HG03025 (cell line): ENCODE data around the gene HOXD12.
A peak's percentile ranks its signal among the peaks of the same experiment; 100 is the strongest.

Source experiments
- ATAC-seq: cut with Tn5 transposase; IDR thresholded peaks from one replicate; pipeline ENCODE4 v1.9.1; 2021; ENCODE audit warnings: mild to moderate bottlenecking, moderate library complexity; ENCODE audit not compliant: unreplicated experiment, low FRiP score

HOXD12 gene

GRCh38 chr2:176129813-176130146 lies 30.2 kb downstream of the HOXD12 start:
- no peak for ATAC-seq

GRCh38 chr2:176130147-176130956 lies 30.8 kb downstream of the HOXD12 start:
- no peak for ATAC-seq

- no peak for ATAC-seq
These were observed 31.6 kb downstream of the HOXD12 start for GRCh38 chr2:176130957-176131847.

GRCh38 chr2:176131848-176132158 lies 32.2 kb downstream of the HOXD12 start:
- ATAC-seq: no peak

- ATAC-seq: no peak
These were observed 32.9 kb downstream of the HOXD12 start for GRCh38 chr2:176132205-176133171.

- ATAC-seq: no peak
These were observed 33.8 kb downstream of the HOXD12 start for GRCh38 chr2:176133389-176133788.

GRCh38 chr2:176134035-176134434 lies 34.4 kb downstream of the HOXD12 start:
- no peak for ATAC-seq

- ATAC-seq: no peak
These were observed 35.4 kb downstream of the HOXD12 start for GRCh38 chr2:176135035-176135440.

GRCh38 chr2:176136374-176137251 lies 37.0 kb downstream of the HOXD12 start:
- ATAC-seq: no peak

GRCh38 chr2:176137252-176137580 lies 37.6 kb downstream of the HOXD12 start:
- ATAC-seq: no peak

GRCh38 chr2:176137906-176138305 lies 38.3 kb downstream of the HOXD12 start:
- no peak for ATAC-seq

- ATAC-seq: no peak
These were observed 38.9 kb downstream of the HOXD12 start for GRCh38 chr2:176138526-176138922.

GRCh38 chr2:176138923-176139660 lies 39.5 kb downstream of the HOXD12 start:
- no peak for ATAC-seq

- ATAC-seq: no peak
These were observed 40.3 kb downstream of the HOXD12 start for GRCh38 chr2:176139661-176140512.

- ATAC-seq: peak; percentile 88
These were observed 41.1 kb downstream of the HOXD12 start for GRCh38 chr2:176140513-176141317.

- no peak for ATAC-seq
These were observed 42.7 kb downstream of the HOXD12 start for GRCh38 chr2:176142281-176142680.
